Endothelial cell of hepatic sinusoid (primary cell): ENCODE results near the gene THBD.

Experiments used
- in situ Hi-C: cut with HindIII; loops from 2 replicates; pipeline ENCODE4 v1.10.0; 2017; ENCODE audit warnings: low sequenced_read_pairs

THBD gene

GRCh38 chr20:23039136-23039875 is 10.2 kb downstream of the THBD start:
- in situ Hi-C loops, result no loop called here

GRCh38 chr20:23037017-23037481 is 12.4 kb downstream of the THBD start:
- in situ Hi-C loops, result no loop called here

- in situ Hi-C loops, result no loop called here
These were observed 13.1 kb downstream of the THBD start for GRCh38 chr20:23036371-23036770.

- in situ Hi-C loops, result no loop called here
These were observed 13.7 kb downstream of the THBD start for GRCh38 chr20:23035731-23036130.

GRCh38 chr20:23034721-23035671 is 14.5 kb downstream of the THBD start, which contains the start of gene SSTR4:
Gene SSTR4 (plus strand): TSS chr20:23035312. CDS start chr20:23035484, 172 bp downstream.
- in situ Hi-C loops, result no loop called here

- in situ Hi-C loops, result no loop called here
These were observed 15.6 kb downstream of the THBD start for GRCh38 chr20:23033918-23034317.

GRCh38 chr20:23032750-23033078 is 16.8 kb downstream of the THBD start:
- in situ Hi-C loops, result no loop called here

- in situ Hi-C loops, result no loop called here
These were observed 17.3 kb downstream of the THBD start for GRCh38 chr20:23032056-23032749.

- in situ Hi-C loops, result no loop called here
These were observed 18.1 kb downstream of the THBD start for GRCh38 chr20:23031346-23031745.

GRCh38 chr20:23029324-23029723 is 20.1 kb downstream of the THBD start:
- in situ Hi-C loops, result loop anchor here (5.0 kb wide), 1 partner anchor 52 kb away; no protein-coding TSS in a partner anchor

GRCh38 chr20:23028392-23028791 is 21.1 kb downstream of the THBD start:
- in situ Hi-C loops, result loop anchor here (5.0 kb wide), 1 partner anchor 51 kb away; no protein-coding TSS in a partner anchor

- in situ Hi-C loops, result loop anchor here (5.0 kb wide), 1 partner anchor 50 kb away; no protein-coding TSS in a partner anchor
These were observed 21.8 kb downstream of the THBD start for GRCh38 chr20:23027721-23028120.

GRCh38 chr20:23025503-23025902 is 24.0 kb downstream of the THBD start:
- in situ Hi-C loops, result loop anchor here (5.0 kb wide), 1 partner anchor 48 kb away; no protein-coding TSS in a partner anchor

- in situ Hi-C loops, result loop anchor here (5.0 kb wide), 1 partner anchor 47 kb away; no protein-coding TSS in a partner anchor
These were observed 24.8 kb downstream of the THBD start for GRCh38 chr20:23024701-23025100.

- in situ Hi-C loops, result no loop called here
These were observed 25.8 kb downstream of the THBD start for GRCh38 chr20:23023621-23024177.

- in situ Hi-C loops, result no loop called here
These were observed 26.6 kb downstream of the THBD start for GRCh38 chr20:23022849-23023248.

- in situ Hi-C loops, result no loop called here
These were observed 27.5 kb downstream of the THBD start for GRCh38 chr20:23021951-23022350.

GRCh38 chr20:23021541-23021940 is 27.9 kb downstream of the THBD start:
- in situ Hi-C loops, result no loop called here

GRCh38 chr20:23020230-23021018 is 29.0 kb downstream of the THBD start:
- in situ Hi-C loops, result no loop called here

GRCh38 chr20:23019403-23019802 is 30.1 kb downstream of the THBD start:
- in situ Hi-C loops, result no loop called here
